Stimulated activated CD4-positive, alpha-beta T cell treated with anti-CD3 and anti-CD28 coated beads, Interleukin-1b, Interleukin-23, amount 100 ng/mL, for 24 hours (primary cell): ENCODE results near the gene NCAPD3.
A peak's percentile ranks its signal among the peaks of the same experiment; 100 is the strongest.
"Not testable (repeated sequence)": the region's sequence is repeated elsewhere in the genome, so short reads cannot be mapped to it uniquely, and the experiment has no call there.

Source experiments
- DNase-seq, 4 experiments: peaks; one replicate each; pipeline ENCODE4 v3.0.0-alpha.2; 2020; ENCODE audit warnings: low read depth in 4 of 4, low spot score in 1 of 4

NCAPD3 gene

GRCh38 chr11:134229126-134229790 is 5.5 kb upstream of the NCAPD3 start:
- DNase-seq: no peak

GRCh38 chr11:134228625-134229024 is 4.9 kb upstream of the NCAPD3 start:
- no peak for DNase-seq

DNA sequence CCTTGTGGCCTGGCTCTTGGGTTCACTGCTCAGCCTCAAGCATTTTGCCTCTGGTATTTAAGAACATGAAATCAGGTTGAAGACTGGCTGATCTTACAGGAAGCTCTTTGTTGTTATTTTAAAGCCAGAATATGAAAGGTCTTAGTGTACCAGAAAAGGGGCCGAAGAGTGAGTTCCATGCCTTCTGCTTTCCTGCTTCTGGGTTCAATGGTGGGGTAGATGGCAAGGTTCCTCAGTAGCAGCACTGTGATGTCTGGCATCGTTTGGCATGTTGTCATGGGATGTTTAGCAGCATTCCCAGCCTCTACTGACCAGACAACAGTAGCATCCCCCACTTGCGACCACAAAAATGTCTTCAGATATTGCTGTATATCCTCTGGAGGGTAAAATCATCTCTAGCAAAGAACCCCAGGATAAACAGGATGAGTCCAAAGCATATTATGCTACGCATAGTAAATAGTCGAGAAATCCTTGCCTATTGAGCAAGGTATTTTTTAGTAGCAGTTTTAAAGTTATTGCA is 3.1 kb upstream of the NCAPD3 start:
- DNase-seq: no peak

DNA sequence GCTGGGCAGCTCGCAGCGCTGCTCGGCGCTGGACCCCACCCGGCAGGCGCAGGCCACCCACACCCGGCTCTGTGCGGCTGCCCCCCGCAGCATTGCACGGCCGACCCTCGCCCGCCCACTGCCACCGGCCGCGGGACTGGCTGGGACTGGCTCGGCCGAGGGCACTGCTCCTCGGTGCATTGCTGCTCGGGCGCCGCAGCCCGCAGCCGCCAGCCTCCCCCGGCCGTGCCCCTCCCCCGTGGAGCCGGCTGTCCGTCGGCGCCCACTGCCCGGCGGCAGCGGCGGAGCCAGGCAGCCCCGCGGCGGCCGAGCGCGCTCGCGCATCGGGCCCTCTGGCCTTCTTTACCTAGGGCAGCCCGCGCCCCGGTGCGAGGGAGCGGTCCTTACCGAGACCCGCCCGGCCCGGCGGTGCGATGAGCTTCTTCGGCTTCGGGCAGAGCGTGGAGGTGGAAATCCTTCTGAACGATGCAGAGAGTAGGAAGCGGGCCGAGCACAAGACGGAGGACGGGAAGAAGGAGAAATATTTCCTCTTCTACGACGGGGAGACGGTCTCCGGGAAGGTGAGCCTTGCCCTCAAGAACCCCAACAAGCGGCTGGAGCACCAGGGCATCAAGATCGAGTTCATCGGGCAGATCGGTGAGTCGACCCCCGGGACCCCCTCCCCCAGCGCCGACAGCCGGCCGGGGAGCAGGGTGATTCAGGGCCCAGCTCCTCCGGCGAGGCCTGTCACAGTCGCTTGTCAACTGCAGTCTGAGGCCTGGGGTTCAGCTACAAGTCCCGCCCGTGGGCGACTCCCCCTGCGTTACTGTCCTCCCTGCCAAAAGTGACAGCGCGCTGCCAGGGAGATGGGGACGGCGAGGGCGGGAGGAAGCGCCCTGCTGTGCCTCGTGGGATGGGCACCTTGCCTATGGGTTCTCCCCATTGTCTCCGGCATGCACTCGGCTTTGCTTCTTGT is 1.2 kb upstream of the NCAPD3 start:
- peak in 2 of 4 experiments; percentile 45 to 46 for DNase-seq

GRCh38 chr11:134223121-134223520 is 646 bp downstream of the NCAPD3 start:
- no peak for DNase-seq

- no peak for DNase-seq
Observed at GRCh38 chr11:134216816-134217215, 7.0 kb downstream of the NCAPD3 start.

GRCh38 chr11:134215836-134216235 is 7.9 kb downstream of the NCAPD3 start:
- DNase-seq: no peak

DNA sequence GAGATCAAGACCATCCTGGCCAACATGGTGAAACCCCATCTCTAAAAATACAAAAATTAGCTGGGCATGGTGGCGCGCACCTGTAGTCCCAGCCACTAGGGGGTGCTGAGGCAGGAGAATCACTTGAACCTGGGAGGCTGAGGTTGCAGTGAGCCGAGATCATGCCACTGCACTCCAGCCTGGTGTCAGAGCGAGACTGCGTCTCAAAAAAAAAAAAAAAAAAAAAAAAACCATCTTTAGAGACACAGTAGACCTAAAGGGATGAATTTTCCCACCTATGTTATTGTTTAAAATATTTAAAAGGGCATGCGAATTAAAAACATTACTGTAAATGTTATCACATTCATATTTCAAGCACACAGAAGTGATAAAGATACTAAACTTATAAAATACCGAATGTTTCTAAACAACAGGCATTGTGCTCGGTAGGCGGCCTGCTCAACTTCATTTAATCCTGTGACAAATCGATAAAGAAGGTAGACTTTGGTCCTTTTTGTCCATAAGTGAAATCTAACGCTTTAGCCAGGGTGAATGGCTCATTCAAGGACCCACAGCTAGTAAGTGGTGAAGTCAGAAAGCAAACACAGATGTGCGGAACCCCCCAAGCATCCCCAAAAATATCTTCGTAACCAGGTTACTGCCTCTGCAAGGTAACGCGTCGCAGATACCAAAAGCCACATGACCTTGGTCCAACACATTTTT is 16.1 kb downstream of the NCAPD3 start:
- DNase-seq: peak in 2 of 4 experiments; percentile 28 to 36

GRCh38 chr11:134206185-134206584 is 17.6 kb downstream of the NCAPD3 start:
- DNase-seq: no peak

GRCh38 chr11:134205729-134206128 is 18.0 kb downstream of the NCAPD3 start:
- DNase-seq: no peak

DNA sequence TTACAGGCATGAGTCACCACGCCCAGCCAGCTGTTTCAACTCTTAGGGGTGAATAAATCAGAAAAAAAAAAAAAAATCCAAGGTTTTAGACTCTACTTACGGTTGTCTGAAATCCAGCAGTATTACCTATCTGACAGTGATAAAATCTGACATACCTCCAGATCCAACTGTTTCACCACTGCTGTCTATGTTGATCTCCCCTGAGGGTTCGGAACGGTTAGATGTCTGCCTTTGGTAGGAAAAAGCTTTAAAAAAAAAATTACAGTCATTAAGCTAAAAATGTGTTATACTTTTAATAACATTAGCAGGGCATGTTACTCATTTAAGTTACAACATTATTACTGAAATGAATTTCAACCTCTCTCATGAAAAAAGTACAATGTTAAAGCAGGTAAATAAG is 21.1 kb downstream of the NCAPD3 start:
- DNase-seq: no peak

DNA sequence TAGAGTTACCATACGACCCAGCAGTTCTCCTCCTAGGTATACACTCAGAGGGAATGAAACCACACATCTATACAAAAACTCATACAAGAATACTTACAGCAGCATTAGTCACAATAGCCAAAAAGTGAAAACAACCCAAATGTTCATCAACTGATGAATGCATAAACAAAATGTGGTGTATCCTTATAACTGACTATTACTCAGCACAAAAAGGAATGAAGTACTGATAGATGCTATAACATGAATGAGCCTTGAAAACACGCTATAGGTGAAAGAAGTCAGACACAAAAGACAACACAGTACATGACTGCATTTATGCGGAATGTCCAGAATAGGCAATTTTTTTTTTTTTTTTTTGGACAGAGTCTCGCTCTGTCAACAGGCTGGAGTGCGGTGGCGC is 23.1 kb downstream of the NCAPD3 start:
- DNase-seq: no peak

- DNase-seq: no peak
Observed at GRCh38 chr11:134199531-134199930, 24.2 kb downstream of the NCAPD3 start.

GRCh38 chr11:134196756-134197155 is 27.0 kb downstream of the NCAPD3 start:
- DNase-seq: no peak

DNA sequence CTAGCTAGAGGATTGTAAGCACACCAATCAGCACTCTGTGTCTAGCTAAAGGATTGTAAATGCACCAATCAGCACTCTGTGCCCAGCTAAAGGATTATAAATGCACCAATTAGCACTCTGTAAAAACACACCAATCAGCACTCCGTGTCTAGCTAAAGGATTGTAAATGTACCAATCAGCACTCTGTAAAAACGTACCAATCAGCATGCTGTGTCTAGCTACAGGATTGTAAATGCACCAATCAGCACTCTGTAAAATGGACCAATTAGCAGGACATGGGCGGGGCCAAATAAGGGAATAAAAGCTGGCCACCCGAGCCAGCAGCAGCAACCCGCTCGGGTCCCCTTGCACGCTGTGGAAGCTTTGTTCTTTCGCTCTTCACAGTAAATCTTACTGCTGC is 35.7 kb downstream of the NCAPD3 start:
- not testable (repeated sequence) for DNase-seq

DNA sequence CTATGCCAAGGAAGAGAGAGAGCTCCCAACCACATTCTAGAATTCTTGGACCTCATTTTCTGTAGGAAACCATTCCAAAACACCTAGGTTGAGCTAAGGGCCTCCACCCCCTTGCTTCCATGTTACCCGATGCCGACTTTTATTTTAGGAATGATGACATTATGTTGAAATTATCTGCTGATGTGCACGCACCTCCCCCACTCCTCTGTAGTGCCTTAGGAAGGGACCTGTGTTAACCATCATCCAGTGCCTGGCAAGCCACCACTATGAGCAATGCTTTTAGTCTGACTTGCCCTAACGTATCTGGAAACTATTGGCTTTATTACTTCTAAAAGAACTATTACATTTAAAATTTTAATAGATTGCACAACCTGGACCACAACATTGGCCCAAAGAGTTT is 42.1 kb downstream of the NCAPD3 start:
- no peak for DNase-seq

DNA sequence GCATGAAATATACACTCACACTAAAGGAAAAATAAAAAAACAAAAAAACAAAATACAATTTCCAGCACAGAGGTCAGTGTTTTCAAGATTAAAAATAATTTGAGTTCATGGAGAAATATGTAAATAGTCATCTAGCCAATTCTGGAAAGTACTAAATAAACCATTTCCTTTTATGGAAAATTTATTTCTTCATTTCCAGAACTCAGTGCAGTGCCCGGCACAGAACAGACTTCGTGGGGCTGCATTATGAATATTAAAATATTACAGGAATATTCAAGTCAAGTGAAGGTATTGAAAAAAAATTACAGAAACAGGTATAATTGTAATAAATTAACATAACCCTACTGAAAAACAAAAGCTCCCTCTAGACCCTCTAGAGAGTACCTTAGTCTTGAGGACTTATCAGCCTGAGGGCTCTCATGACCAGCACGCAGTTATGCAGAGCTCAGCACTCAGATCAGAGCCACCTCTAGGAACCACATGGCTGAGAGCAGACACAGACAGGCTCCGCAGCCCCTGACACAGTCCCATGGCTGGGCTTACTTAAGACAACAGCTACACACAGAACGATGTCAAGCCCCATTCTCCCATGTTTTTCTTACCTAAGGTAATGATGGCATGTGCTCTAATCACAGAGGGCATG is 45.6 kb downstream of the NCAPD3 start:
- DNase-seq: no peak

GRCh38 chr11:134176284-134176683 is 47.5 kb downstream of the NCAPD3 start:
- no peak for DNase-seq

DNA sequence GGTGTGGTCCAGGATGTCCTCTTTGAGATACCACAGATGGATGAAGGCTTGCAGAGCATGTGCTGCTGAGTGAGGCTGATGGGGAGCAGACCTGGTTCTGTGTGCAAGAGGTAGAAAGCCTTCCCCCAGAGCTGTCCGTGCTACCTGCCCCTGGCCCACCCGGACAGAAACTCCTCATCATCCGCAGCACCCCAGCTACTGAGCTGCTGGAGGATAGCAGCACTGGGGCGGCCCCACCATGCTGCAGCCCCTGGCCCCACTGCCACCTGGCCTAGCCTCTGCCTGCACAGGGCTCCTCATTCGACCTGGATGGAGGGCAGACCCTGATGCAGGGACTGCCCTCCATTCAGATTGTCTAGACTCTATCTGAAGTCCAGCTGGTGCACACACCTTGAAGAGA is 50.5 kb downstream of the NCAPD3 start:
- DNase-seq: no peak

GRCh38 chr11:134171951-134172350 is 51.8 kb downstream of the NCAPD3 start:
- no peak for DNase-seq

- DNase-seq: no peak
Observed at GRCh38 chr11:134170919-134171281, 52.9 kb downstream of the NCAPD3 start.
